HG02852 (cell line): ENCODE data around the gene PRKACA.
A peak's percentile ranks its signal among the peaks of the same experiment; 100 is the strongest.

ENCODE experiments used
- ATAC-seq: cut with Tn5 transposase; IDR thresholded peaks from one replicate; pipeline ENCODE4 v1.9.1; 2021; ENCODE audit warnings: mild to moderate bottlenecking, moderate library complexity; ENCODE audit not compliant: unreplicated experiment

Gene PRKACA

GRCh38 chr19:14118165-14119051 lies 846 bp upstream of the PRKACA start:
- ATAC-seq = peak; percentile 29

GRCh38 chr19:14116918-14117578 lies 514 bp downstream of the PRKACA start:
- ATAC-seq = peak; percentile 0

- ATAC-seq = no peak
These were observed 1.0 kb downstream of the PRKACA start for GRCh38 chr19:14116525-14116917.

GRCh38 chr19:14115756-14116155 lies 1.8 kb downstream of the PRKACA start:
- ATAC-seq = no peak

GRCh38 chr19:14114854-14115253 lies 2.7 kb downstream of the PRKACA start:
- ATAC-seq = no peak

GRCh38 chr19:14114439-14114838 lies 3.1 kb downstream of the PRKACA start:
- no peak for ATAC-seq

GRCh38 chr19:14113762-14114414 lies 3.7 kb downstream of the PRKACA start:
- ATAC-seq = no peak

- ATAC-seq = no peak
These were observed 4.7 kb downstream of the PRKACA start for GRCh38 chr19:14112809-14113385.

GRCh38 chr19:14112051-14112808 lies 5.3 kb downstream of the PRKACA start:
- no peak for ATAC-seq

GRCh38 chr19:14111486-14111885 lies 6.1 kb downstream of the PRKACA start:
- ATAC-seq = no peak

GRCh38 chr19:14110650-14111049 lies 6.9 kb downstream of the PRKACA start:
- no peak for ATAC-seq

GRCh38 chr19:14107581-14108461 lies 9.7 kb downstream of the PRKACA start:
- no peak for ATAC-seq

- ATAC-seq = no peak
These were observed 10.7 kb downstream of the PRKACA start for GRCh38 chr19:14106840-14107239.

- no peak for ATAC-seq
These were observed 11.9 kb downstream of the PRKACA start for GRCh38 chr19:14105680-14106079.

GRCh38 chr19:14103310-14103709 lies 14.3 kb downstream of the PRKACA start:
- ATAC-seq = no peak

GRCh38 chr19:14102756-14103155 lies 14.8 kb downstream of the PRKACA start:
- ATAC-seq = no peak

- ATAC-seq = no peak
These were observed 15.4 kb downstream of the PRKACA start for GRCh38 chr19:14102102-14102696.

GRCh38 chr19:14101003-14101545 lies 16.5 kb downstream of the PRKACA start:
- ATAC-seq = no peak
